ENCODE data around the gene SLC9A8. TPM values are rescaled to one million over a fixed set of nuclear protein-coding genes. Genes with fewer than 3 reads are reported as not detected.
A peak's percentile ranks its signal among the peaks of the same experiment; 100 is the strongest.

The SLC9A8 gene
- total RNA-seq, 5 donors from 2014 or later (not counting 1 experiment from before 2014, with no cell fraction given), result 22.2 to 34.2 (median 25.6) TPM

- peaks cover 9% of the 10 kb centered on the region for H3K36me3 Mint-ChIP-seq
- Histone ChIP-seq H3K27me3 (replicated peaks in 1 of 2; ENCODE audit: control insufficient read depth in 2 of 2, extremely low read depth in 1 of 2, insufficient read depth in 2 of 2, low read length in 1 of 2) (no peaks in the 10 kb centered on the region), H3K4me1 (ENCODE audit: control insufficient read depth in 1 of 2, extremely low read depth in 1 of 2, insufficient read depth in 2 of 2, low read length in 2 of 2) (peaks cover 16 to 37% of the 10 kb centered on the region in 2 experiments), H3K9me3 (no peaks in the 10 kb centered on the region), H3K27ac (ENCODE audit: low read length) (peak within 1 kb of the TSS; percentile 90), H3K36me3 (ENCODE audit: control insufficient read depth in 2 of 2, extremely low read depth in 1 of 2, insufficient read depth in 1 of 2, low read length in 1 of 2) (peaks cover 0 to 13% of the 10 kb centered on the region in 2 donors), H3K4me3 (ENCODE audit: control insufficient read depth in 1 of 2, extremely low read depth in 1 of 2, low read length in 1 of 2) (peak within 1 kb of the TSS; percentile 99 to 100)
- H3K4me3 Mint-ChIP-seq, result peak within 1 kb of the TSS; percentile 87 to 97 (median 95)
- WGBS (ENCODE audit: insufficient coverage), result under 1% methylated on average over 69 of the region's 79 CpGs
- peaks cover 49 to 57% (median 51%) of the 10 kb centered on the region in 3 donors for H3K4me1 Mint-ChIP-seq
- POLR2A ChIA-PET, result interaction anchor here (0.6 to 1.6 kb wide), 6 partner anchors 10 to 660 kb away, joined by 3 to 8 read pairs (median 4); no protein-coding TSS in a partner anchor
- peak within 1 kb of the TSS; percentile 92 to 94 for H3K27ac Mint-ChIP-seq
- ATAC-seq (replicated peaks in 1 of 4) (peak; percentile 95 to 98 (median 96)), DNase-seq (peak; percentile 80 to 95 (median 88))
- H3K27me3 Mint-ChIP-seq, result no peaks in the 10 kb centered on the region
- CTCF ChIA-PET, result interaction anchor here (0.6 to 2.4 kb wide), 4 partner anchors 20 to 211 kb away, joined by 3 to 10 read pairs (median 6); partner anchors contain the start of gene SPATA2 (in 1 of the 2)
- no peaks in the 10 kb centered on the region for H3K9me3 Mint-ChIP-seq
Observed at GRCh38 chr20:49936153-49937026, 123.8 kb downstream of the SLC9A8 start, which contains the start of gene RNF114. Gene RNF114 (plus strand): TSS chr20:49936397. CDS start chr20:49936413, 16 bp downstream.

- ChIA-PET POLR2A (interaction anchor here (0.5 to 1.5 kb wide), 3 partner anchors 9 to 62 kb away, joined by 3 to 8 read pairs (median 7); no protein-coding TSS in a partner anchor), CTCF (interaction anchor here (0.6 to 2.4 kb wide), 3 partner anchors 11 to 210 kb away, joined by 3 to 10 read pairs (median 3); partner anchors contain the start of gene SPATA2 (in 1 of the 2))
- Mint-ChIP-seq H3K27ac (peak overlapping the region; percentile 92 to 94), H3K4me3 (peak overlapping the region; percentile 87 to 97 (median 95)), H3K9me3 (no peaks in the 10 kb centered on the region), H3K36me3 (peaks cover 12% of the 10 kb centered on the region), H3K27me3 (no peaks in the 10 kb centered on the region), H3K4me1 (peaks cover 52 to 65% (median 58%) of the 10 kb centered on the region in 3 donors)
- peaks cover 6 to 20% of the 10 kb centered on the region in 2 donors for H3K36me3 ChIP-seq (ENCODE audit: control insufficient read depth in 2 of 2, extremely low read depth in 1 of 2, insufficient read depth in 1 of 2, low read length in 1 of 2)
- H3K4me1 ChIP-seq (ENCODE audit: control insufficient read depth in 1 of 2, extremely low read depth in 1 of 2, insufficient read depth in 2 of 2, low read length in 2 of 2), result peaks cover 16 to 37% of the 10 kb centered on the region in 2 experiments
- no peaks in the 10 kb centered on the region for H3K27me3 ChIP-seq (replicated peaks in 1 of 2; ENCODE audit: control insufficient read depth in 2 of 2, extremely low read depth in 1 of 2, insufficient read depth in 2 of 2, low read length in 1 of 2)
- no peak for DNase-seq
- WGBS (ENCODE audit: insufficient coverage), result 14% methylated on average over 11 of the region's 12 CpGs
- ATAC-seq (replicated peaks in 1 of 4), result peak in 2 of 4 experiments; percentile 6 to 19
- peak overlapping the region; percentile 99 to 100 for H3K4me3 ChIP-seq (ENCODE audit: control insufficient read depth in 1 of 2, extremely low read depth in 1 of 2, low read length in 1 of 2)
- H3K9me3 ChIP-seq, result no peaks in the 10 kb centered on the region
- peak overlapping the region; percentile 90 for H3K27ac ChIP-seq (ENCODE audit: low read length)
Observed at GRCh38 chr20:49937027-49937929, 124.7 kb downstream of the SLC9A8 start.

- H3K27ac ChIP-seq (ENCODE audit: low read length), result no peak overlapping the region
- H3K27ac Mint-ChIP-seq, result peak overlapping the region in 1 of 2 donors; percentile 62
- H3K9me3 ChIP-seq, result no peaks in the 10 kb centered on the region
- POLR2A ChIA-PET, result interaction anchor here (0.5 to 0.6 kb wide), 4 partner anchors 63 to 578 kb away, joined by 3 read pairs; no protein-coding TSS in a partner anchor
- H3K27me3 ChIP-seq (replicated peaks in 1 of 2; ENCODE audit: control insufficient read depth in 2 of 2, extremely low read depth in 1 of 2, insufficient read depth in 2 of 2, low read length in 1 of 2), result no peaks in the 10 kb centered on the region
- no peaks in the 10 kb centered on the region for H3K9me3 Mint-ChIP-seq
- ATAC-seq (replicated peaks in 1 of 4) (no peak), DNase-seq (no peak)
- H3K4me1 Mint-ChIP-seq, result peaks cover 52 to 73% (median 64%) of the 10 kb centered on the region in 3 donors
- CTCF ChIA-PET, result interaction anchor here in 1 of 2 donors (0.6 kb wide), 1 partner anchor 9 kb away, joined by 3 read pairs; no protein-coding TSS in a partner anchor
- H3K36me3 ChIP-seq (ENCODE audit: control insufficient read depth in 2 of 2, extremely low read depth in 1 of 2, insufficient read depth in 1 of 2, low read length in 1 of 2), result peaks cover 6 to 29% of the 10 kb centered on the region in 2 donors
- H3K36me3 Mint-ChIP-seq, result peaks cover 19% of the 10 kb centered on the region
- H3K4me3 Mint-ChIP-seq, result peak overlapping the region; percentile 87 to 97 (median 95)
- no peak overlapping the region for H3K4me3 ChIP-seq (ENCODE audit: control insufficient read depth in 1 of 2, extremely low read depth in 1 of 2, low read length in 1 of 2)
- no peaks in the 10 kb centered on the region for H3K27me3 Mint-ChIP-seq
- 94% methylated on average over 8 of the region's 12 CpGs for WGBS (ENCODE audit: insufficient coverage)
- peaks cover 16 to 41% of the 10 kb centered on the region in 2 experiments for H3K4me1 ChIP-seq (ENCODE audit: control insufficient read depth in 1 of 2, extremely low read depth in 1 of 2, insufficient read depth in 2 of 2, low read length in 2 of 2)
Observed at GRCh38 chr20:49938173-49939163, 125.8 kb downstream of the SLC9A8 start.

- WGBS (ENCODE audit: insufficient coverage), result over 99% methylated on average over 13 of the region's 15 CpGs
- Histone ChIP-seq H3K9me3 (no peaks in the 10 kb centered on the region), H3K27me3 (replicated peaks in 1 of 2; ENCODE audit: control insufficient read depth in 2 of 2, extremely low read depth in 1 of 2, insufficient read depth in 2 of 2, low read length in 1 of 2) (no peaks in the 10 kb centered on the region), H3K27ac (ENCODE audit: low read length) (no peak overlapping the region), H3K4me3 (ENCODE audit: control insufficient read depth in 1 of 2, extremely low read depth in 1 of 2, low read length in 1 of 2) (no peak overlapping the region), H3K4me1 (ENCODE audit: control insufficient read depth in 1 of 2, extremely low read depth in 1 of 2, insufficient read depth in 2 of 2, low read length in 2 of 2) (peaks cover 16 to 29% of the 10 kb centered on the region in 2 experiments), H3K36me3 (ENCODE audit: control insufficient read depth in 2 of 2, extremely low read depth in 1 of 2, insufficient read depth in 1 of 2, low read length in 1 of 2) (peaks cover 10 to 54% of the 10 kb centered on the region in 2 donors)
- Mint-ChIP-seq H3K4me1 (peaks cover 46 to 64% (median 62%) of the 10 kb centered on the region in 3 donors), H3K36me3 (peaks cover 33% of the 10 kb centered on the region), H3K9me3 (no peaks in the 10 kb centered on the region), H3K27me3 (no peaks in the 10 kb centered on the region), H3K4me3 (peak overlapping the region in 1 of 3 donors; percentile 10), H3K27ac (no peak overlapping the region)
- DNase-seq (no peak), ATAC-seq (replicated peaks in 1 of 4) (no peak)
- CTCF ChIA-PET, result no interaction called here
- POLR2A ChIA-PET, result no interaction called here
Observed at GRCh38 chr20:49941456-49941855, 128.8 kb downstream of the SLC9A8 start.

Measured in T-cell (primary cell).